OCI-LY7 (cell line): Measurements from ENCODE around the gene PCDHA12.

ENCODE experiments used
- EZH2phosphoT487 ChIP-seq: fragments of 200-600 bp; sonication (generic); IDR thresholded peaks from 2 replicates; pipeline ENCODE4 v1.6.1; 2018; ENCODE audit warnings: low read depth, borderline replicate concordance, mild to moderate bottlenecking, mixed run types, antibody characterized with exemption, low read length, moderate library complexity, mixed read lengths
- TF ChIP-seq, protein P1 (sequence below): fragments of 200-600 bp; sonication (generic); conservative IDR thresholded peaks from 2 replicates; pipeline ENCODE4 v1.5.1; 2014; ENCODE audit warnings: mild to moderate bottlenecking, antibody characterized with exemption, low read length, moderate library complexity, mixed read lengths

DNA sequence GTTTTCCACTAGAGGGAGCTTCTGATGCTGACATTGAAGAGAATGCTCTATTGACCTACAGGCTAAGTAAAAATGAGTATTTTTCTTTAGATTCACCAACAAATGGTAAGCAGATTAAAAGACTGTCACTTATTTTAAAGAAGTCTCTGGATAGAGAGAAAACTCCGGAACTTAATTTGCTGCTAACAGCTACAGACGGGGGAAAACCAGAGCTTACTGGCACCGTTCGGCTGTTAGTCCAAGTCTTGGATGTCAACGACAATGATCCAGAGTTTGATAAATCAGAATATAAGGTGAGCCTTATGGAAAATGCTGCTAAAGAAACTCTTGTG is 5.6 kb upstream of the PCDHA12 start:
- TF ChIP-seq, protein P1, sequence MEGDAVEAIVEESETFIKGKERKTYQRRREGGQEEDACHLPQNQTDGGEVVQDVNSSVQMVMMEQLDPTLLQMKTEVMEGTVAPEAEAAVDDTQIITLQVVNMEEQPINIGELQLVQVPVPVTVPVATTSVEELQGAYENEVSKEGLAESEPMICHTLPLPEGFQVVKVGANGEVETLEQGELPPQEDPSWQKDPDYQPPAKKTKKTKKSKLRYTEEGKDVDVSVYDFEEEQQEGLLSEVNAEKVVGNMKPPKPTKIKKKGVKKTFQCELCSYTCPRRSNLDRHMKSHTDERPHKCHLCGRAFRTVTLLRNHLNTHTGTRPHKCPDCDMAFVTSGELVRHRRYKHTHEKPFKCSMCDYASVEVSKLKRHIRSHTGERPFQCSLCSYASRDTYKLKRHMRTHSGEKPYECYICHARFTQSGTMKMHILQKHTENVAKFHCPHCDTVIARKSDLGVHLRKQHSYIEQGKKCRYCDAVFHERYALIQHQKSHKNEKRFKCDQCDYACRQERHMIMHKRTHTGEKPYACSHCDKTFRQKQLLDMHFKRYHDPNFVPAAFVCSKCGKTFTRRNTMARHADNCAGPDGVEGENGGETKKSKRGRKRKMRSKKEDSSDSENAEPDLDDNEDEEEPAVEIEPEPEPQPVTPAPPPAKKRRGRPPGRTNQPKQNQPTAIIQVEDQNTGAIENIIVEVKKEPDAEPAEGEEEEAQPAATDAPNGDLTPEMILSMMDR: peak; percentile 59; the same call in 1 of the 2 replicates
- no peak for TF ChIP-seq EZH2phosphoT487
